WTC11 (cell line): ENCODE data around the gene ABCA1.

ENCODE experiments used
- CTCF ChIP-seq: fragments of 200-600 bp; IDR thresholded peaks from 2 replicates; pipeline ENCODE4 v1.8.0; 2022; ENCODE audit warnings: antibody characterized with exemption
- MLX ChIP-seq: sonication (generic); formaldehyde crosslinking; IDR thresholded peaks from 2 replicates; pipeline ENCODE4 v1.8.1; 2023; ENCODE audit warnings: mild to moderate bottlenecking, missing genetic modification reagents, moderate library complexity
- ZNF671 ChIP-seq: fragments of 250-450 bp; sonication (Bioruptor Pico); IDR thresholded peaks from 2 replicates; pipeline ENCODE4 v1.8.0; 2021; ENCODE audit warnings: mild to moderate bottlenecking

GRCh38 chr9:104972242-104972866 lies 44.4 kb upstream of the ABCA1 start:
- no peak for TF ChIP-seq CTCF
- no peak for TF ChIP-seq MLX (CRISPR knock-in tag)
- no peak for TF ChIP-seq ZNF671 (CRISPR knock-in tag)
